Effector memory CD8-positive, alpha-beta T cell (primary cell): ENCODE results near the gene C10orf90.
"Not testable (repeated sequence)": the region's sequence is repeated elsewhere in the genome, so short reads cannot be mapped to it uniquely, and the experiment has no call there.

Source experiments
- ATAC-seq: fragments of 150-1000 bp; cut with Tn5 transposase; replicated peaks from 2 replicates; pipeline ENCODE4 v1.10.0; 2021; ENCODE audit warnings: mild to moderate bottlenecking, moderate library complexity
- DNase-seq, 3 experiments: peaks; one replicate each; pipeline ENCODE4 v3.0.0; 2021
- H3K27ac Mint-ChIP-seq, 2 donors: one replicate each; pipeline ENCODE4 v1.8.0; 2022; ENCODE audit warnings: mild to moderate bottlenecking in 2 of 2, mixed read lengths in 2 of 2, moderate library complexity in 2 of 2
- H3K27me3 Mint-ChIP-seq, 2 donors: one replicate each; pipeline ENCODE4 v1.8.0; 2022; ENCODE audit warnings: mixed read lengths in 2 of 2
- H3K36me3 Mint-ChIP-seq: one replicate; pipeline ENCODE4 v1.8.0; 2022; ENCODE audit warnings: mild to moderate bottlenecking, moderate library complexity, mixed read lengths; ENCODE audit not compliant: insufficient read depth
- H3K4me1 Mint-ChIP-seq, 2 donors: one replicate each; pipeline ENCODE4 v1.8.0; 2022; ENCODE audit warnings: low read depth in 2 of 2, mixed read lengths in 2 of 2
- H3K4me3 Mint-ChIP-seq, 2 donors: one replicate each; pipeline ENCODE4 v1.8.0; 2022; ENCODE audit warnings: mild to moderate bottlenecking in 2 of 2, mixed read lengths in 2 of 2, moderate library complexity in 2 of 2
- H3K9me3 Mint-ChIP-seq, 2 donors: one replicate each; pipeline ENCODE4 v1.8.0; 2022; ENCODE audit warnings: mixed read lengths in 2 of 2

The C10orf90 gene

DNA sequence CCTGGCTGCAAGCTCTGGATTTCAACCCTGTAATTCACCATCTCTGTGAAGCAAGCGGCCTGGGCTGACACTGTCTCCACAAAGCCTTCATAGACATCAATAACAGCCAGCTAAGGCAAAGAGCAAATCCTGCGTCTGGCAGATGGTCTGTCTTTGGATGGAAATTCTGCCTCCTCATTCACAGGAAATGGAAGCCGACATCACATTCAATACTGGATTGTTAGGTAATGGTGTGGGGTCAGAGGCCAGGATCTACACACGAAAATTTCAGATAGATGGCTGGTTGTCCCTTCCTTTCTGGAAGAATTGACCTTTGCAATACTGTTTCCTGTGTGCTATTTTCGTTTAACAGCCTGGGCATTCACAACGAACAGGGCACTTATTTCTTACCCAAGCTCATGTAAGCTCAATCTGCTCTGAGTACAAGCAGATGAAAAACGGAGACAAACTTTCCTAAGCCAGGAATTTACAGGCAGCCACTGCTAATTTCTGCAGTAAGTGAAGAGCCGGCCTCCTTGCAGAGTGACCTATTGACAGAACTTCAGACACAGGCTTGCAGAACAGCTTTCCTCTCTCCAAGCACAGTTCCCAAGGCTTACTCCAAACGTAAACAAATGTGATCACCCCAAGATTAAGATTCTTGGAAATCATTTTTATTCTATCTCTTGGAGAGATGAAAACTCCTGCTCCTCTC is 279.2 kb downstream of the C10orf90 start:
- Mint-ChIP-seq H3K4me3 (peak overlapping the region in 1 of 2 donors; percentile 76), H3K27me3 (peaks cover 12 to 13% of the 10 kb centered on the region in 2 donors), H3K4me1 (peaks cover 0 to 30% of the 10 kb centered on the region in 2 donors), H3K27ac (peak overlapping the region in 1 of 2 donors; percentile 92), H3K36me3 (peaks cover 19% of the 10 kb centered on the region), H3K9me3 (peaks cover 7 to 13% of the 10 kb centered on the region in 2 donors)
- DNase-seq (no peak), ATAC-seq (no peak)

DNA sequence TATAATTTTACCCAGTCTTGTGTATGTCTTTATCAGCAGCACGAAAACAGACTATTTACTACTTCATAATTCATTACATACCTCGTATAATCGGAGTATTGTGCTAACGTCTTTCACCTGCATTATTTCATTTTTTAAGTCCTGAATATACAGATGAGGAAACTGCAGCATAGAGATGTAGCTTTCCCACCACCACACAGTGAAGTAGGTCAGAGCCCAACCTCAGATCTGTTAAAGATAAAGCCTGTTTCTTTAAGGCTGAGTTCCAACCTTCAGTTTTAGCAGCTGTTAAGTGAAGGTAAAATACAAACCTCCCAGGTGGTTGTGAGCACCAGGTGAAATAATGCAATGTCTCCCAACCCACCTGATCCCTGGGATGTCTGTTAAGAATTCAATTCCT is 280.2 kb downstream of the C10orf90 start:
- Mint-ChIP-seq H3K4me1 (peaks cover 0 to 31% of the 10 kb centered on the region in 2 donors), H3K36me3 (peaks cover 19% of the 10 kb centered on the region), H3K4me3 (peak overlapping the region in 1 of 2 donors; percentile 34), H3K9me3 (peaks cover 7 to 10% of the 10 kb centered on the region in 2 donors), H3K27me3 (peaks cover 15 to 19% of the 10 kb centered on the region in 2 donors), H3K27ac (peak overlapping the region in 1 of 2 donors; percentile 49)
- ATAC-seq (peak; percentile 59), DNase-seq (no peak)

DNA sequence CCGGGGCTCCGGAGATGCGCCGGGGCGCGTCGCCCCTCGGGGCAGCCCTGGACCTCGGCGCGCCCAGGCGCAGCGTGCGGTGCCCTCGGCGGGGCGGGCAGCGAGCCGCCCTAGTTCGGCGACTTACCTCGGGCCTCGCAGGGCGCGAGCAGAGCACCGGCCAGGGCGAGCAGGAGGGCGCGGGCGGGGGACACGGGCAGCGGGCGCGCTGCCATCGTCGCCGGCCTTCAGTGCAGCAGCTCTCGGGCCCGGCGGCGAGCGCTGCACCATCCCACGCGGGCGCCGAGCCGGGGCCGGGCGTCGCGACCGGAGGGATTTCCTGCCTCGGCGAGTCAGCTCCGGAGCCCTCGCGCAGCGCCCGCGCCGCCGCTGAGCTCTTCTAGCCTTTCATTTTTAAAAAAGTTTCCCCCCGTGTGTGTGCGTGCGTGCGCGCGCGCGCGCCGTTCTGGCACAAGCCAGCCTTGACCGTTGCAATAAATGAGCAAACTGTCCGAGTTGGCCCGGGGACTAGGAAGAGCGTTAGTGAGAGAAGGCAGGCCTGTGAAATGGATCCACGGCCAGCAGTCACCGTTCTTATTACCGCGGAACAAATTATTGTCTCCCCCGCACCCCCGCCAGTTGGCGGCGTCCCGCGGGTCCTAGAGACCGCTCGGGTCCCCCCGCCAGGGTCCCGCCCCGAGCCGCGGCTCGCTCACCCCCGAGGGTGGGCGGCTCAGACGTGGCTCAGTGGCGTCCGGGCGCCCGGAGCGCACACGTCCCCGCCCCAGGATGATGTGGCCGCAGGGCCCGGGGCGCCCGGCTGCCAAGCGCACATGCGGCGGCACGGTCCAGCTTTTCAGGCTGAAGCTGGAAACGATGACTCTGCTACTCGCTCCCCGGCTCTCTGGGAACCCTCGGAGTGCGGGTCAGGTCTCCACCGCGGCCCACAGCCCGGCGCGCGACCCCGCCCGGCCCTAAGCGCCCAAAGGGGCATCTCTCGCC is 282.3 kb downstream of the C10orf90 start, which contains the start of gene ADAM12:
ADAM12 (minus strand) TSS at position 547 of the 981 bp plus-strand sequence; CDS start at position 215, 332 bp downstream.
- H3K27me3 Mint-ChIP-seq, result peaks cover 15 to 19% of the 10 kb centered on the region in 2 donors
- peaks cover 19% of the 10 kb centered on the region for H3K36me3 Mint-ChIP-seq
- H3K27ac Mint-ChIP-seq, result peak within 1 kb of the TSS in 1 of 2 donors; percentile 94
- peak within 1 kb of the TSS; percentile 67 to 96 for H3K4me3 Mint-ChIP-seq
- H3K4me1 Mint-ChIP-seq, result peaks cover 0 to 33% of the 10 kb centered on the region in 2 donors
- H3K9me3 Mint-ChIP-seq, result peaks cover 0 to 5% of the 10 kb centered on the region in 2 donors
- ATAC-seq, result peak; percentile 54
- peak in 2 of 3 experiments; percentile 14 to 20 for DNase-seq

DNA sequence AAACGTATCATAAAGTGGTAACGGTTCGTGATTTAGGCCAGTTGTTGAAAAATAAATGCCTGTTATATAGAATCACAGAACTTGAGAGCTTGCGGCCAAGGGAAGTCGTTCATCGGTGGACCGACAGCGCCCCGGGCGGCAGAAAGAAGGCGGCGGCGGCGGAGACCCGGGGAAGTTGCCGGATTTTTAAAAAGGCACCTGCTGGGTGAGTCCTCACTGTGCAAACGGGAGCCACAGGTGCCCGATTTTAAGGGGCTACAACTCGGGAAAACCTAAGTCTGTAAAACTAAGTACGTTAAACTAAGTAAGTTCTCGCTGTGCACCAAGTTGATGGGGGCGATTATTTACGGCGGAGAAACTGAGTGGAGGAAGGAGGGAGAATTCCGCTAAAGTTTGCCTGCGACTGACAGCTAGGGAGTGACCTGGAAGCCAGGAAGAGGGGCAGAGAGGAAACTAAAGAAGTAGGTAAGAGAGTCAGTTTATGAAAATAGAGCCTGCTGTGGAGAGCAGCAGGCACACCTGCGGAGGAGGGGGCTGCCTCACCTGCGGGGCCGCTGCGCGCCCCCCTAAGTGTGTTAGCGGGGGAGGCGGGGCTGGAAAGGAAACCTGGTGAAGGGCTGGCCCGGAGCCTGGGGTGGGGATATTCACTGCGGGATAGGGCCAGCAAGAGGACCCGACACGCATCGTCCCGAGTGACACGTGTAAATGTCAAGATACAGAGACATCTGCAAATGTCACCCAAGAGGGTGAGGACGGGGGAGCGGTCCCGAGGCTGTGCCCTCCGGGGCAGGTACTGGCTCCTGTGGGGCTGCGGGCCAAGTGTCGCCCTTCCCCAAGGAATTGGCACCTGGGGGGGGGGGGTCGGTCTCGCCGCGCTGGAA is 283.2 kb downstream of the C10orf90 start:
- H3K27ac Mint-ChIP-seq, result peak overlapping the region in 1 of 2 donors; percentile 94
- DNase-seq, result peak; percentile 6 to 61 (median 60)
- H3K27me3 Mint-ChIP-seq, result peaks cover 15 to 19% of the 10 kb centered on the region in 2 donors

DNA sequence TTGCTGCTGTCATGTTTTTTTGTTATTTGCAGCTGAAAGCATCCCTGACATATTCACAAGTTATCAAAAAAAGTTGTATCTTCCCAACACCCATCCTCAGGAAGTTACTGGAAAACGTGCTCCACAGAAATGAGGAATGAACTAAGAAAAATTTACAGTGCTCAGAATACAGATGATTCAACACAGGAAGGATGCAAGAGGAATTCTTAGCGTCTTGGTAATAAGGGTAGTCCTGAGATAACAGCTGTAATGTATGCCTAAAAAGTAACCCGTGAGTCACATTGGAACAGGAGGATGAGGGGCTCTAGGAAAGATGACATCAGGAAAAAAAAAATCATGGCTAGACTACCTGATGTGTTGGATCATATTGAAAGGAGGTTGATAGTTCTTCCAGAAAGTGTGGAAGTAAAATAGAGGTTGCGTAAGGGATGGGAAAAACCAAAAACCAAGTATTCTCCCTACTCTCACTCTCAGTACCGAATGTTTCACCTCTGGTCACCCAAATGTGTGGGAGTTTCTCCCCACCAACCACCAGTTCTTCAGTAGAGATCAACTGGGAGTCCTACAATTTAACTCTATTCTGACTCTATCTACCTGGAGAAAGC is 286.1 kb downstream of the C10orf90 start:
- H3K27ac Mint-ChIP-seq, result no peak overlapping the region
- peaks cover 0 to 17% of the 10 kb centered on the region in 2 donors for H3K4me1 Mint-ChIP-seq
- H3K4me3 Mint-ChIP-seq, result peak overlapping the region in 1 of 2 donors; percentile 19
- peaks cover 15 to 19% of the 10 kb centered on the region in 2 donors for H3K27me3 Mint-ChIP-seq
- ATAC-seq, result no peak
- DNase-seq, result no peak
- peaks cover 7% of the 10 kb centered on the region for H3K36me3 Mint-ChIP-seq
- peaks cover 0 to 8% of the 10 kb centered on the region in 2 donors for H3K9me3 Mint-ChIP-seq

More for the DNA sequence above, 283.2 kb downstream of the C10orf90 start:
- H3K9me3 Mint-ChIP-seq, result peaks cover 0 to 8% of the 10 kb centered on the region in 2 donors
- peak; percentile 58 for ATAC-seq
- H3K36me3 Mint-ChIP-seq, result peaks cover 12% of the 10 kb centered on the region
- peaks cover 0 to 29% of the 10 kb centered on the region in 2 donors for H3K4me1 Mint-ChIP-seq
- H3K4me3 Mint-ChIP-seq, result peak overlapping the region; percentile 67 to 96

DNA sequence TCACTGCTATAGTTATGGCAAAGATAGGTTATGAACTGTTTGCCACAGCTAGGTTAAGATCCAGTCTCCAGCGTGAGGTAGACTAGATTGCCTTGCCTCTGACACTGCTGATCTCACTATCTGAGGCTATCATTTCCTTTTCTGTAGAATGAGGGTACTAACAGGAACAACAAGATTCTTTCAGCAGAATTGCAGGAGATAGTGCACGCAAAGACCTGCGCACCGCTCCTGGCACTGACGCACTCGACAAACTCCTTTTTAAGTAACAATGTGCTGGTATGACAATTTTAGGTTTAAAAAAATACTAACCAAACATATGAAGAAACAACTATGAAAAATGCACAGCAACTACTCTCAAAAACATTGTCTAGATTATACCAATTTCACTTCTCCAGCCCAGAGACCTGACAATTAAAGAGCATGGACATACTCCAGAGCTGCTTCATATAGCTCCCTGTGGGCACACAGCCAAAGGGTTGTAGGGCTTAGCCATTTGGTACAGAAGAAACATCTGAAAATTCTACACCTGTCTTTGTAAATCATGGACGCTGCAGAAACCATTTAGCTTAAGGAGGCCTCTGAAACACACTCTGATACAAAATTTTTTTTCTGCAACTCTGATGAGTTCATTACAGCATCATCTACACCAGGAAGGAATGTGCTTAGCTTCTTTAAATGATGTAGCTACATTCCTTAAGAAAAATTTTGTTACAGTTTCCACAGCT is 290.0 kb downstream of the C10orf90 start:
- peak; percentile 77 for ATAC-seq
- H3K27me3 Mint-ChIP-seq, result no peaks in the 10 kb centered on the region
- H3K9me3 Mint-ChIP-seq, result peaks cover 0 to 3% of the 10 kb centered on the region in 2 donors
- DNase-seq, result no peak
- no peak overlapping the region for H3K4me3 Mint-ChIP-seq
- peaks cover 0 to 8% of the 10 kb centered on the region in 2 donors for H3K4me1 Mint-ChIP-seq
- no peak overlapping the region for H3K27ac Mint-ChIP-seq
- peaks cover 3% of the 10 kb centered on the region for H3K36me3 Mint-ChIP-seq

DNA sequence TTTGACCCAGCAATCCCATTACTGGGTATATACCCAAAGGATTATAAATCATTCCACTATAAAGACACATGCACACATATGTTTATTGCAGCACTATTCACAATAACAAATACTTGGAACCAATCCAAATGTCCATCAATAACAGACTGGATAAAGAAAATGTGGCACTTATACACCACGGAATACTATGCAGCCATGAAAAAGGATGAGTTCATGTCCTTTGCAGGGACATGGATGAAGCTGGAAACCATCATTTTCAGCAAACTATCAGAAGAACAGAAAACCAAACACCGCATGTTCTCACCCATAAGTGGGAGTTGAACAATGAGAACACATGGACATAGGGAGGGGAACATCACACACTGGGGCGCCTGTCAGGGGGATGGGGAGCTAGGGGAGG is 291.3 kb downstream of the C10orf90 start:
- ATAC-seq, H3K36me3 Mint-ChIP-seq, H3K4me3 Mint-ChIP-seq, H3K27ac Mint-ChIP-seq, H3K4me1 Mint-ChIP-seq, H3K9me3 Mint-ChIP-seq, DNase-seq, H3K27me3 Mint-ChIP-seq: not testable (repeated sequence)

DNA sequence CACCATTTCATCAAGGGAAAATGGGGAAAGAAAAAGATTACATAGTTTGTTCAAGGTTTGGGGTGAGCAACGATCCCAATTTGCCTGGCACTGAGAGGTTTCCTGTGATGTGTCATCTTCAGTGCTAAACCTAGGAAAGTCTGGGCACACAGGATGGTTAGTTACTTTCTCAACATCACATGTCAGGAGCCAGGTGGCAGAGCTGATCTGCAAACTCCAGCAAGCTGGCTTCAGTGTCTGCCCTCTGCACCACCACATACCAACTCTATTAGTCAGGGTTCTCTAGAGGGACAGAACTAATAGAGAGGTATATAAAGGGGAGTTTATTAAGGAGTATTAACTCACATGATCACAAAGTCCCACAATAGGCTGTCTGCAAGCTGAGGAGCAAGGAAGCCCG is 293.5 kb downstream of the C10orf90 start:
- Mint-ChIP-seq H3K27me3 (no peaks in the 10 kb centered on the region), H3K9me3 (peaks cover 4 to 7% of the 10 kb centered on the region in 2 donors), H3K36me3 (peaks cover 3% of the 10 kb centered on the region), H3K4me3 (no peak overlapping the region), H3K27ac (peak overlapping the region in 1 of 2 donors; percentile 26), H3K4me1 (peaks cover 0 to 7% of the 10 kb centered on the region in 2 donors)
- DNase-seq (no peak), ATAC-seq (no peak)

DNA sequence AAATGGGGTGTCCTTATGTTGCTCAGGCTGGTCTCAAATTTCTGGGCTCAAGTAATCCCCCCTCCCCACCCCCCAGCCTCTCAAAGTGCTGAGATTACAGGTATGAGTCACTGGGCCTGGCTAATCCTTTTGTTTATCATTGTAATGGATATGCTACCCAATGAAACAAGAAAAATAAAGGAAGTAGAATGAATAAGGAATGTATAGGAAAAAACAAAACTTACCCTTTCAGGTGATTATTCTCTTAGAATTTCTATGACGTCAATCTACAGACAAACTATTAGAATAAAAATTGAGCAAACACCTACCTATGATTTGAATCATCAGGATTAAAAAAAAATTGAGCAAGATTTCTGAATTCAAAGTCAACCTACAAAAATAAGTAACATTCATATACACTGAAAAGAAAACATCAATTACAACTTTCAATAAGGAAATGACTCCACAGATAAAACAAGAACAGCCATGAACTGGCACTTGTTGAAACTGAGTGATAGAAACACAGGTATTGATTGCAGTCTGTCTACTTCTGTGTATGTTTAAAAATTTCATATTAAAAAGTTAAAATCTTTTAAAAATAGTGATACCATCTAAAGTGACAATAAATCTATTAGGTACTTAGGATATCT is 294.5 kb downstream of the C10orf90 start:
- Mint-ChIP-seq H3K4me3 (no peak overlapping the region), H3K4me1 (peaks cover 0 to 11% of the 10 kb centered on the region in 2 donors), H3K36me3 (peaks cover 3% of the 10 kb centered on the region), H3K27me3 (no peaks in the 10 kb centered on the region), H3K9me3 (peaks cover 4 to 7% of the 10 kb centered on the region in 2 donors), H3K27ac (no peak overlapping the region)
- no peak for ATAC-seq
- DNase-seq, result no peak

DNA sequence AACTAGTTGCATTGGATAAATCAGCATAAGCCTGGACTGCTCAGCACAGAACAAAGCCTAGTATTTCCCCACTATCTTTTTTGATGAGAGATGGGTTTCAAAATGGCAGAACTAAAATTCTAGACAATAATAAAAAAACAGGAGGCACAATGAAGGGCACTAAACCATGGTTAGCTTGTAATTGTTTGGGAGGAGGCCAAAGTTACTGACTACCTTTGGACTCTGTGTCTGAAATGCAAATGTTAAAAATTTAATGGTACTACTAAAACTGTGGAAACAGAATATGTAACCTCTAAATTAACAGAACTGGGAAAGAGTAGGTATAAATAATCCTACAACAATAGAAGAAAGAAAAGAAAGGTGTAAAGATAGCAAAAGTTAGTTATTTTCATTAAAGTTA is 295.2 kb downstream of the C10orf90 start:
- no peak for DNase-seq
- peaks cover 4 to 7% of the 10 kb centered on the region in 2 donors for H3K9me3 Mint-ChIP-seq
- H3K27ac Mint-ChIP-seq, result no peak overlapping the region
- H3K4me3 Mint-ChIP-seq, result no peak overlapping the region
- H3K27me3 Mint-ChIP-seq, result no peaks in the 10 kb centered on the region
- H3K4me1 Mint-ChIP-seq, result peaks cover 0 to 5% of the 10 kb centered on the region in 2 donors
- peaks cover 3% of the 10 kb centered on the region for H3K36me3 Mint-ChIP-seq
- no peak for ATAC-seq
